Kidney (tissue), 14 donors: ENCODE measurements around the gene RASA3. TPM values are rescaled to one million over a fixed set of nuclear protein-coding genes. Genes with fewer than 3 reads are reported as not detected.
"Not testable (repeated sequence)": the region's sequence is repeated elsewhere in the genome, so short reads cannot be mapped to it uniquely, and the experiment has no call there.

Source experiments
- DNase-seq, 5 donors: peaks; one replicate each; pipeline ENCODE4 v3.0.0-alpha.2; 2013 to 2020
- FAIRE-seq: peaks from 2 replicates; lab custom pipeline; 2012; peaks lifted over from hg19 to GRCh38; lab: Jason Lieb, UNC
- H3K27ac ChIP-seq, 2 donors: one replicate each; pipeline ENCODE4 v1.7.0; 2013; ENCODE audit warnings: low read depth in 2 of 2, low read length in 2 of 2, inconsistent platforms in 1 of 2
- H3K27me3 ChIP-seq: one replicate; pipeline ENCODE4 v1.7.1; 2013; ENCODE audit warnings: low read length, inconsistent platforms; ENCODE audit not compliant: control insufficient read depth, insufficient read depth
- H3K36me3 ChIP-seq, 3 donors: one replicate each; pipeline versions ENCODE4 v1.7.0 to v1.7.1; 2013; ENCODE audit warnings: low read length in 3 of 3, control low read depth in 1 of 3, inconsistent platforms in 1 of 3; ENCODE audit not compliant: insufficient read depth in 3 of 3, control insufficient read depth in 2 of 3
- H3K4me1 ChIP-seq, 3 donors: one replicate each; pipeline versions ENCODE4 v1.7.0 to v1.7.1; 2013; ENCODE audit warnings: low read length in 3 of 3, inconsistent platforms in 1 of 3, low read depth in 1 of 3; ENCODE audit not compliant: control insufficient read depth in 2 of 3, insufficient read depth in 2 of 3
- H3K4me3 ChIP-seq, 3 donors: one replicate each; pipeline versions ENCODE4 v1.7.0 to v1.8.1; 2013; ENCODE audit warnings: low read length in 3 of 3, control low read depth in 1 of 3, inconsistent platforms in 1 of 3
- H3K9ac ChIP-seq, 3 donors: one replicate each; pipeline versions ENCODE4 v1.7.0 to v1.7.1; 2013; ENCODE audit warnings: low read length in 3 of 3, control low read depth in 1 of 3, inconsistent platforms in 1 of 3
- H3K9me3 ChIP-seq, 3 donors: one replicate each; pipeline versions ENCODE4 v1.7.0 to v1.7.1; 2013; ENCODE audit warnings: low read length in 3 of 3, control low read depth in 1 of 3, inconsistent platforms in 1 of 3; ENCODE audit not compliant: control insufficient read depth in 2 of 3, insufficient read depth in 1 of 3
- CTCF ChIP-seq: IDR thresholded peaks from 3 replicates; pipeline ENCODE4 v1.5.1; 2012; ENCODE audit warnings: mild to moderate bottlenecking, moderate library complexity, borderline replicate concordance; ENCODE audit not compliant: insufficient read depth; ENCODE audit errors: extremely low read depth
- intact Hi-C: fragments of 100-400 bp; cut with DNase I; formaldehyde crosslinking; loops from one replicate; pipeline ENCODE4 v1.11.1; 2022
- polyA plus RNA-seq: library from polyadenylated mRNA; stranded (reverse); fragments of 350-450 nt; fragmentation: Illumina TruSeq; extraction: RNeasy Lipid Tissue Mini Kit (QIAGEN cat#74804); gene quantifications from one replicate; pipeline ENCODE4 v1.2.3, GENCODE V29; 2014; ENCODE audit warnings: low read depth, low replicate concordance; ENCODE audit not compliant: insufficient read depth
- total RNA-seq: library from RNA; stranded (reverse); fragmentation: NEBNext Ultra II Directional; extraction: Animal tissue kit (Norgen Biotek cat#: 25700); gene quantifications from one replicate; pipeline ENCODE4 v1.2.1, GENCODE V29; 2021
- donor health status: control.
- donor health status: control.
- donor health status: control.
- donor health status: control.
- donor health status: control.
- donor health status: DM: yes; HTN: yes; CAD: no.
- donor health status: Normal renal cell carcinoma (clear cell type).

Gene RASA3
- total and polyA plus RNA-seq, 2 donors from 2014 or later: 4.2 to 28.8 TPM

GRCh38 chr13:114099191-114099590 is 33.2 kb downstream of the RASA3 start:
- TF ChIP-seq CTCF: no peak
- Histone ChIP-seq H3K27ac (no peak overlapping the region), H3K9ac (no peak overlapping the region), H3K9me3 (no peaks in the 10 kb centered on the region), H3K27me3 (no peaks in the 10 kb centered on the region), H3K36me3 (no peaks in the 10 kb centered on the region), H3K4me1 (peaks cover 0 to 3% (median 0%) of the 10 kb centered on the region in 3 donors), H3K4me3 (no peak overlapping the region)
- DNase-seq (peak in 4 of 5 donors; percentile 69 to 95 (median 78)), FAIRE-seq (no peak)
- intact Hi-C loops: no loop called here

GRCh38 chr13:114098689-114099056 is 33.8 kb downstream of the RASA3 start:
- H3K9ac ChIP-seq, H3K9me3 ChIP-seq, FAIRE-seq, intact Hi-C loops, H3K4me3 ChIP-seq, H3K27me3 ChIP-seq, H3K4me1 ChIP-seq, H3K36me3 ChIP-seq, H3K27ac ChIP-seq: not testable (repeated sequence)
- peak in 1 of 5 donors; percentile 45 for DNase-seq

GRCh38 chr13:114097893-114098688 is 34.3 kb downstream of the RASA3 start:
- peaks cover 0 to 3% (median 0%) of the 10 kb centered on the region in 3 donors for H3K4me1 ChIP-seq
- intact Hi-C loops: no loop called here
- no peaks in the 10 kb centered on the region for H3K9me3 ChIP-seq
- TF ChIP-seq CTCF: no peak
- H3K4me3 ChIP-seq: no peak overlapping the region
- no peak overlapping the region for H3K27ac ChIP-seq
- H3K36me3 ChIP-seq: no peaks in the 10 kb centered on the region
- no peaks in the 10 kb centered on the region for H3K27me3 ChIP-seq
- no peak overlapping the region for H3K9ac ChIP-seq
- DNase-seq: peak in 2 of 5 donors; percentile 47 to 63
- FAIRE-seq: no peak

- H3K27me3 ChIP-seq: no peaks in the 10 kb centered on the region
- no peak overlapping the region for H3K4me3 ChIP-seq
- peaks cover 0 to 3% (median 0%) of the 10 kb centered on the region in 3 donors for H3K4me1 ChIP-seq
- no peak for TF ChIP-seq CTCF
- FAIRE-seq (no peak), DNase-seq (peak in 2 of 5 donors; percentile 36 to 77)
- no peak overlapping the region for H3K9ac ChIP-seq
- intact Hi-C loops: no loop called here
- H3K36me3 ChIP-seq: no peaks in the 10 kb centered on the region
- H3K9me3 ChIP-seq: no peaks in the 10 kb centered on the region
- H3K27ac ChIP-seq: no peak overlapping the region
Observed at GRCh38 chr13:114097212-114097892, 35.1 kb downstream of the RASA3 start.
